Activated CD4-positive, alpha-beta T cell treated with anti-CD3 and anti-CD28 coated beads, Interleukin-2, amount 50 U/mL, for 48 hours (primary cell): ENCODE measurements around the gene PRKAR1B.

ENCODE experiments used
- DNase-seq, 2 experiments: peaks; one replicate each; pipeline ENCODE4 v3.0.0-alpha.2; 2020

The PRKAR1B gene

GRCh38 chr7:569996-570800, 156.9 kb downstream of the PRKAR1B start:
- no peak for DNase-seq

GRCh38 chr7:569071-569855, 157.8 kb downstream of the PRKAR1B start:
- no peak for DNase-seq

- DNase-seq, result no peak
Measured at GRCh38 chr7:568031-568951, 158.8 kb downstream of the PRKAR1B start.

- DNase-seq, result no peak
Measured at GRCh38 chr7:567305-567883, 159.7 kb downstream of the PRKAR1B start.

GRCh38 chr7:566100-566499, 161.0 kb downstream of the PRKAR1B start:
- DNase-seq, result no peak

- DNase-seq, result no peak
Measured at GRCh38 chr7:564176-564865, 162.8 kb downstream of the PRKAR1B start.

- no peak for DNase-seq
Measured at GRCh38 chr7:563629-564170, 163.4 kb downstream of the PRKAR1B start.

GRCh38 chr7:562789-563628, 164.1 kb downstream of the PRKAR1B start:
- DNase-seq, result no peak

GRCh38 chr7:562374-562675, 164.8 kb downstream of the PRKAR1B start:
- DNase-seq, result no peak

- no peak for DNase-seq
Measured at GRCh38 chr7:561631-562373, 165.3 kb downstream of the PRKAR1B start.

GRCh38 chr7:560966-561630, 166.0 kb downstream of the PRKAR1B start:
- DNase-seq, result no peak

GRCh38 chr7:559396-559705, 167.7 kb downstream of the PRKAR1B start:
- no peak for DNase-seq

- DNase-seq, result no peak
Measured at GRCh38 chr7:557558-557881, 169.6 kb downstream of the PRKAR1B start.

- DNase-seq, result no peak
Measured at GRCh38 chr7:556837-557557, 170.1 kb downstream of the PRKAR1B start.

- DNase-seq, result no peak
Measured at GRCh38 chr7:556291-556826, 170.7 kb downstream of the PRKAR1B start.

GRCh38 chr7:555551-556160, 171.4 kb downstream of the PRKAR1B start:
- DNase-seq, result no peak

GRCh38 chr7:553636-554111, 173.4 kb downstream of the PRKAR1B start:
- no peak for DNase-seq

GRCh38 chr7:552868-553635, 174.0 kb downstream of the PRKAR1B start:
- DNase-seq, result no peak
